Heart right ventricle (tissue), 16 donors: ENCODE data around the gene TECPR2. TPM values are rescaled to one million over a fixed set of nuclear protein-coding genes. Genes with fewer than 3 reads are reported as not detected.

Source experiments
- ATAC-seq, 8 donors: fragments of 200-7000 bp; cut with Tn5 transposase; one replicate each; pipeline ENCODE4 v1.9.1; 2020; ENCODE audit warnings: mild to moderate bottlenecking in 8 of 8, moderate library complexity in 8 of 8, moderate number of reproducible peaks in 1 of 8
- DNase-seq, 2 donors: peaks; one replicate each; pipeline ENCODE4 v3.0.0-alpha.2; 2020
- H3K27ac ChIP-seq, 10 donors: fragments of 200-600 bp; sonication (generic) in 2 of 10; one replicate each; pipeline versions ENCODE4 v1.5.0 to v1.8.0; 2020 to 2022; ENCODE audit warnings: mild to moderate bottlenecking in 3 of 10
- H3K27me3 ChIP-seq, 7 donors: fragments of 200-600 bp; one replicate each; pipeline ENCODE4 v1.8.0; 2021 to 2022; ENCODE audit warnings: mild to moderate bottlenecking in 2 of 7
- H3K36me3 ChIP-seq, 9 donors: fragments of 200-600 bp; sonication (generic) in 1 of 9; one replicate each; pipeline versions ENCODE4 v1.5.0 to v1.8.0; 2020 to 2022; ENCODE audit warnings: mild to moderate bottlenecking in 2 of 9
- H3K4me1 ChIP-seq, 9 donors: fragments of 200-600 bp; sonication (generic) in 1 of 9; one replicate each; pipeline versions ENCODE4 v1.5.0 to v1.8.0; 2020 to 2022; ENCODE audit warnings: mild to moderate bottlenecking in 4 of 9
- H3K4me3 ChIP-seq, 10 donors: fragments of 200-600 bp; sonication (generic) in 2 of 10; one replicate each; pipeline versions ENCODE4 v1.5.0 to v1.8.0; 2020 to 2022; ENCODE audit warnings: mild to moderate bottlenecking in 7 of 10, moderate library complexity in 2 of 10
- H3K9me3 ChIP-seq, 11 donors: fragments of 200-600 bp in 10 of 11; sonication (generic) in 2 of 11; one replicate each; pipeline versions ENCODE4 v1.5.0 to v1.8.0; 2013 to 2022; ENCODE audit warnings: mild to moderate bottlenecking in 2 of 11, control low read depth in 1 of 11, moderate library complexity in 1 of 11
- WGBS, 2 donors: extraction: QIAGEN DNeasy Blood & Tissue Kit; methylation state at CpG; one replicate each; pipeline ENCODE4 v1.1.7; 2013; ENCODE audit warnings: inconsistent platforms in 1 of 2; 5-methylcytosine and 5-hydroxymethylcytosine counted together
- intact Hi-C, 10 donors: fragments of 100-400 bp; cut with DNase I; formaldehyde crosslinking; loops; one replicate each; pipeline versions ENCODE4 v1.11.1 to v1.14.2; 2022
- polyA plus RNA-seq, 2 donors: library from polyadenylated mRNA; stranded (reverse); fragments of 200-250 nt; gene quantifications; one replicate each; pipeline ENCODE4 v1.2.3, GENCODE V29; 2013
- total RNA-seq, 10 donors: library from RNA; stranded (reverse); fragmentation: NEBNext Ultra II Directional in 3 of 10; extraction: Animal tissue kit (Norgen Biotek cat#: 25700) in 3 of 10; gene quantifications; one replicate each; pipeline versions ENCODE4 v1.2.1 to v1.2.4, GENCODE V29; 2021 to 2023
- TF ChIP-seq, protein P1 (sequence below), 9 donors: fragments of 200-600 bp; sonication (generic) in 2 of 9; IDR thresholded peaks; one replicate each; pipeline versions ENCODE4 v1.5.0 to v1.8.0; 2021 to 2022; ENCODE audit warnings: antibody characterized with exemption in 9 of 9, mild to moderate bottlenecking in 5 of 9, moderate library complexity in 1 of 9
- donor health status: Arrhythmogenic right ventricular cardiomyopathy.
- donor health status: ischemic (EF 13 %, LVEDD 7.1; RV severe dilation, severe dysfunction).
- donor health status: healthy with polysubstance abuse.
- donor health status: DM: no; HTN: yes; CAD: no.
- donor health status: DM: no; HTN: no; CAD: no.
- donor health status: ischemic (EF 25% LVEDD 6.9; RV normal size, moderate dysfunction).
- donor health status: ischemic (EF 25% LVEDD 5.7; RV mildly dilated, moderate dysfunction).
- donor health status: healthy.
- donor health status: DM: yes; HTN: yes; CAD: no.
- donor health status: Ischemic cardiomyopathy.
- donor health status: ischemic (EF 35%, LVEDD 5.7; RV mildly dilated, moderate dysfunction).
- donor health status: nonischemic (EF 11% LVEDD 7.7; RV severe dilation, severe dysfunction).
- donor health status: DM: yes; HTN: yes; CAD: no.
- donor health status: PGD.
- donor health status: ischemic (EF 29% LVEDD 5.4; RV normal size, mild dysfunction).
- donor health status: nonischemic (EF 23%, LVEDD 6.1; RV moderate dilation, normal function).

The TECPR2 gene
- total and polyA plus RNA-seq, 12 donors = 6.8 to 34.2 (median 24.8) TPM

- Histone ChIP-seq H3K4me3 (no peak overlapping the region), H3K27me3 (no peaks in the 10 kb centered on the region), H3K36me3 (peaks cover 0 to 68% (median 28%) of the 10 kb centered on the region in 9 donors), H3K9me3 (no peaks in the 10 kb centered on the region), H3K4me1 (no peaks in the 10 kb centered on the region), H3K27ac (no peak overlapping the region)
- ATAC-seq (no peak), DNase-seq (no peak)
- TF ChIP-seq, protein P1, sequence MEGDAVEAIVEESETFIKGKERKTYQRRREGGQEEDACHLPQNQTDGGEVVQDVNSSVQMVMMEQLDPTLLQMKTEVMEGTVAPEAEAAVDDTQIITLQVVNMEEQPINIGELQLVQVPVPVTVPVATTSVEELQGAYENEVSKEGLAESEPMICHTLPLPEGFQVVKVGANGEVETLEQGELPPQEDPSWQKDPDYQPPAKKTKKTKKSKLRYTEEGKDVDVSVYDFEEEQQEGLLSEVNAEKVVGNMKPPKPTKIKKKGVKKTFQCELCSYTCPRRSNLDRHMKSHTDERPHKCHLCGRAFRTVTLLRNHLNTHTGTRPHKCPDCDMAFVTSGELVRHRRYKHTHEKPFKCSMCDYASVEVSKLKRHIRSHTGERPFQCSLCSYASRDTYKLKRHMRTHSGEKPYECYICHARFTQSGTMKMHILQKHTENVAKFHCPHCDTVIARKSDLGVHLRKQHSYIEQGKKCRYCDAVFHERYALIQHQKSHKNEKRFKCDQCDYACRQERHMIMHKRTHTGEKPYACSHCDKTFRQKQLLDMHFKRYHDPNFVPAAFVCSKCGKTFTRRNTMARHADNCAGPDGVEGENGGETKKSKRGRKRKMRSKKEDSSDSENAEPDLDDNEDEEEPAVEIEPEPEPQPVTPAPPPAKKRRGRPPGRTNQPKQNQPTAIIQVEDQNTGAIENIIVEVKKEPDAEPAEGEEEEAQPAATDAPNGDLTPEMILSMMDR (IDR thresholded peaks at IDR 0.05) = no peak
- intact Hi-C loops = no loop called here
- 96% methylated on average over 1 of the region's 1 CpG for WGBS, 2 donors
These were observed 106.5 kb downstream of the TECPR2 start for GRCh38 chr14:102469261-102469660.

DNA sequence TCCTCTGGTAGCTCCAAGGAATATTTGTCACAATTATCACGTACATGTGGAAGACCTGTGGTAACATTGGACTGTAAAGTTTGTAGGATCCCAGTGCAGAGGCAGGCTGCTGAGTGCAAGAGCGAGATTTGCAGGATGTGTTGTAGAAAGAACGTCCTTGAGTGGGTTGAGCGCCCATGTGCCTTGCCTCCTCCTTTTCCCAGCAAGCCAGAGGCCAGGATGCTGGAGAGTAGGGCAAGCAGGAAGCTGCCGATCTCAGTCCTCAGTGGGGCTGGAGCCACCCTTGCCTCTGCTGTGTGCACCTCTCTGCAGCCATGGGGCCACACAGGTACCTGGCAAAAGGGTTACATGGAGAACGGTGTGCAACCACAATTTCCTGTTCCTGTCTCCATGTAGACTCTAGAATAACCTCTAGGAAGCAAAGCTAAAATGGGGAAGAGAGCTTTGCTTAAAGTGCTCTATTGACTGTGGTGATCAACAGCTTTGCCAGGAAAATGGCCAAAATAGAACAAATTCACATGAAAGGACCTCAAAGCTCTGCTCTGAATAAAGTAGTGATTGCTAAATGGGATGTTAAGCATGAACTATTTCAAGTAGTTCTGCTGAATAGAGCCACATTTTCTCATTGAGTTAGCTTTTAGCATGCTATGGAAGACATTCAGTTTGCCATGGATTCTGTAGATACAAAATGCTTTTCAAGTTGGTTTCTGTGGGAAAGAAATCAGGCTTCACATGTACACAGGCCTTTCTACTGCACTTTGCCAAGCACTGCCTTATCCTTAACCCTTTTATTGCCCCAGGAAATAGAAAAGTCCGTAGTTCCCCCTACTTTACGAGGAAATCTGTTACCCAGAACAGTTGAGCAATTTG is 109.4 kb downstream of the TECPR2 start:
- H3K27me3 ChIP-seq = no peaks in the 10 kb centered on the region
- peaks cover 0 to 39% (median 9%) of the 10 kb centered on the region in 9 donors for H3K36me3 ChIP-seq
- H3K4me1 ChIP-seq = peaks cover 0 to 13% (median 10%) of the 10 kb centered on the region in 9 donors
- no peak for ATAC-seq
- H3K4me3 ChIP-seq = no peak overlapping the region
- H3K9me3 ChIP-seq = no peaks in the 10 kb centered on the region
- no peak for DNase-seq
- no peak overlapping the region for H3K27ac ChIP-seq
- TF ChIP-seq, protein P1 (IDR thresholded peaks at IDR 0.05) = no peak
- intact Hi-C loops = no loop called here
- 87 to 90% methylated on average over 8 of the region's 8 CpGs for WGBS, 2 donors

DNA sequence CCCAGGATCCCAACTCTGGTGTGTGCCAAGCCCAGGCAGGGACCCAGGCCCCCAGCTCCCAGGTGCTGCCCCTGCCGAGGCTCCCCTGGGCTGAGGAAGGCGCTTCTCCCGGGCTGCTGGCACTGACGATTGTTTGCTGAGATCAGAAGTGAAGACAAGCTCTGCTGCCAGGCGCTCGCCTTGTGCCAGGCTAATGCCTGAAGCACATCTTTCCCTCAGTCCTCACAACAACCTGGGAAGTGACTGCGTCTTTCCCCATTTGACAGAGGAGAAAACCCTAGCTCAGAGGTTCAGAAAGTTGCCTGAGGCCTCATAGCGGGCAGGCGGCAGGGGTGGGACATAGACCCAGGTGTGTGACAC is 110.0 kb downstream of the TECPR2 start:
- 86 to 93% methylated on average over 9 of the region's 9 CpGs for WGBS, 2 donors
- ATAC-seq = no peak
- H3K4me1 ChIP-seq = peaks cover 0 to 13% (median 10%) of the 10 kb centered on the region in 9 donors
- H3K9me3 ChIP-seq = no peaks in the 10 kb centered on the region
- intact Hi-C loops = no loop called here
- TF ChIP-seq, protein P1 (IDR thresholded peaks at IDR 0.05) = no peak
- H3K4me3 ChIP-seq = no peak overlapping the region
- H3K36me3 ChIP-seq = peaks cover 0 to 35% (median 9%) of the 10 kb centered on the region in 9 donors
- H3K27ac ChIP-seq = no peak overlapping the region
- DNase-seq = no peak
- no peaks in the 10 kb centered on the region for H3K27me3 ChIP-seq

DNA sequence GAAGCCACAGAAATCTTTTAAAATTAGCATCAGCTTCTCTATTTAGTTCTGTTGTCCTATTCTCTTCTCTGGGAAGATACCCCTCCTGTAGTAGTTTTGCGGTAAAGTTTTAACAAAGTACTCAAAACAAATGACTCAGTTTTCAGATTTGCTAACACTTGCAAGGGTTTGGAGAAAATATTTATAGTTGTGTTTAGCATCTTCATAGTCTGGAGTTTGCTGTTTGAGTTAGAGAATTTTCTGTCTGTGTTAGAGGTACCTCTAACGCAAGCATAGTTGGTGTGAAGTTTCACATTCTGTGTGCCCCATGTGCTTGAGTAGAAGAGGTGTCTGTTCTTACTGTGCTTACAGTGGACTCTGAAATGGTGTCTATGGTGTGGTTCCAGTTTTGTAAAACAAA is 110.8 kb downstream of the TECPR2 start:
- no peak for DNase-seq
- 97 to 98% methylated on average over 2 of the region's 2 CpGs for WGBS, 2 donors
- Histone ChIP-seq H3K27me3 (no peaks in the 10 kb centered on the region), H3K27ac (no peak overlapping the region), H3K9me3 (no peaks in the 10 kb centered on the region), H3K4me1 (peaks cover 0 to 13% (median 10%) of the 10 kb centered on the region in 9 donors), H3K4me3 (no peak overlapping the region), H3K36me3 (peaks cover 0 to 27% (median 9%) of the 10 kb centered on the region in 9 donors)
- intact Hi-C loops = no loop called here
- TF ChIP-seq, protein P1 (IDR thresholded peaks at IDR 0.05) = no peak
- ATAC-seq = no peak
